Measurements from ENCODE around the gene PRSS38. TPM values are rescaled to one million over a fixed set of nuclear protein-coding genes. Genes with fewer than 3 reads are reported as not detected.

The PRSS38 gene
- total RNA-seq, 1 experiment from 2014 or later, result not detected

DNA sequence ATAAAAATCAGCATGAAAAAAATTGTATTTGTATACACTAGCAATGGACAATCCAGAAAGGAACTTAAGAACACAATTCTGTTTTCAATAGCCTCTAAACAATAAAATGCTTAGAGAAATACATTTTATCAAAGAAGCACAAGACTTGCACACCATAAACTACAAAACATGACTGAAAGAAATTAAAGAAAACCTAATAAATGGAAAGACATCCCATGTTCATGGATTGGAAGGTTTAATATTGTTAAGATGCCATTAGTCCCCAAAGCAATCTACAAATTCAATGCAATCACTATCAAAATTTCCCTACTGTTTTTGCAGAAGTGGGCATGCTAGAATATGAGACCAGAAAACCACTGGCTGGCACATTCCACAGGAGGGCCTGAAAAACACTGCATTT is 49.4 kb downstream of the PRSS38 start:
- H3K4me1 ChIP-seq (ENCODE audit: control insufficient read depth, insufficient read depth, low read length), result no peaks in the 10 kb centered on the region
- ChIA-PET POLR2A (no interaction called here), CTCF (no interaction called here)
- no peaks in the 10 kb centered on the region for H3K9me3 ChIP-seq (ENCODE audit: control insufficient read depth, insufficient read depth, low read depth, low read length)
- TF ChIP-seq TCF7L2 (IDR thresholded peaks at IDR 0.05; ENCODE audit: low read depth, low read length), result no peak
- no peak for TF ChIP-seq SIN3A (IDR thresholded peaks at IDR 0.05; ENCODE audit: borderline replicate concordance, insufficient read depth, low read depth, low read length)
- TF ChIP-seq, protein P1, sequence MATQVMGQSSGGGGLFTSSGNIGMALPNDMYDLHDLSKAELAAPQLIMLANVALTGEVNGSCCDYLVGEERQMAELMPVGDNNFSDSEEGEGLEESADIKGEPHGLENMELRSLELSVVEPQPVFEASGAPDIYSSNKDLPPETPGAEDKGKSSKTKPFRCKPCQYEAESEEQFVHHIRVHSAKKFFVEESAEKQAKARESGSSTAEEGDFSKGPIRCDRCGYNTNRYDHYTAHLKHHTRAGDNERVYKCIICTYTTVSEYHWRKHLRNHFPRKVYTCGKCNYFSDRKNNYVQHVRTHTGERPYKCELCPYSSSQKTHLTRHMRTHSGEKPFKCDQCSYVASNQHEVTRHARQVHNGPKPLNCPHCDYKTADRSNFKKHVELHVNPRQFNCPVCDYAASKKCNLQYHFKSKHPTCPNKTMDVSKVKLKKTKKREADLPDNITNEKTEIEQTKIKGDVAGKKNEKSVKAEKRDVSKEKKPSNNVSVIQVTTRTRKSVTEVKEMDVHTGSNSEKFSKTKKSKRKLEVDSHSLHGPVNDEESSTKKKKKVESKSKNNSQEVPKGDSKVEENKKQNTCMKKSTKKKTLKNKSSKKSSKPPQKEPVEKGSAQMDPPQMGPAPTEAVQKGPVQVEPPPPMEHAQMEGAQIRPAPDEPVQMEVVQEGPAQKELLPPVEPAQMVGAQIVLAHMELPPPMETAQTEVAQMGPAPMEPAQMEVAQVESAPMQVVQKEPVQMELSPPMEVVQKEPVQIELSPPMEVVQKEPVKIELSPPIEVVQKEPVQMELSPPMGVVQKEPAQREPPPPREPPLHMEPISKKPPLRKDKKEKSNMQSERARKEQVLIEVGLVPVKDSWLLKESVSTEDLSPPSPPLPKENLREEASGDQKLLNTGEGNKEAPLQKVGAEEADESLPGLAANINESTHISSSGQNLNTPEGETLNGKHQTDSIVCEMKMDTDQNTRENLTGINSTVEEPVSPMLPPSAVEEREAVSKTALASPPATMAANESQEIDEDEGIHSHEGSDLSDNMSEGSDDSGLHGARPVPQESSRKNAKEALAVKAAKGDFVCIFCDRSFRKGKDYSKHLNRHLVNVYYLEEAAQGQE (IDR thresholded peaks at IDR 0.05; ENCODE audit: insufficient read depth in 1 of 2, low read depth in 2 of 2, low read length in 1 of 2), result no peak
- TF ChIP-seq, protein P2, sequence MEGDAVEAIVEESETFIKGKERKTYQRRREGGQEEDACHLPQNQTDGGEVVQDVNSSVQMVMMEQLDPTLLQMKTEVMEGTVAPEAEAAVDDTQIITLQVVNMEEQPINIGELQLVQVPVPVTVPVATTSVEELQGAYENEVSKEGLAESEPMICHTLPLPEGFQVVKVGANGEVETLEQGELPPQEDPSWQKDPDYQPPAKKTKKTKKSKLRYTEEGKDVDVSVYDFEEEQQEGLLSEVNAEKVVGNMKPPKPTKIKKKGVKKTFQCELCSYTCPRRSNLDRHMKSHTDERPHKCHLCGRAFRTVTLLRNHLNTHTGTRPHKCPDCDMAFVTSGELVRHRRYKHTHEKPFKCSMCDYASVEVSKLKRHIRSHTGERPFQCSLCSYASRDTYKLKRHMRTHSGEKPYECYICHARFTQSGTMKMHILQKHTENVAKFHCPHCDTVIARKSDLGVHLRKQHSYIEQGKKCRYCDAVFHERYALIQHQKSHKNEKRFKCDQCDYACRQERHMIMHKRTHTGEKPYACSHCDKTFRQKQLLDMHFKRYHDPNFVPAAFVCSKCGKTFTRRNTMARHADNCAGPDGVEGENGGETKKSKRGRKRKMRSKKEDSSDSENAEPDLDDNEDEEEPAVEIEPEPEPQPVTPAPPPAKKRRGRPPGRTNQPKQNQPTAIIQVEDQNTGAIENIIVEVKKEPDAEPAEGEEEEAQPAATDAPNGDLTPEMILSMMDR (IDR thresholded peaks at IDR 0.05), result no peak
- TF ChIP-seq POLR2AphosphoS5 (IDR thresholded peaks at IDR 0.05; ENCODE audit: low read depth, low read length), result no peak
- no peak for ATAC-seq
- peaks cover 2% of the 10 kb centered on the region; the same call in 1 of the 2 replicates for H3K27me3 ChIP-seq (ENCODE audit: control insufficient read depth, insufficient read depth, low read length)
- intact Hi-C loops (cut with micrococcal nuclease; ENCODE audit: unreplicated experiment), result no loop called here
- no peak overlapping the region for H3K27ac ChIP-seq (ENCODE audit: low read length)
- no peak overlapping the region for H3K4me3 ChIP-seq (ENCODE audit: low read depth in 2 of 2, low read length in 2 of 2)
- no peaks in the 10 kb centered on the region for H3K36me3 ChIP-seq (ENCODE audit: control insufficient read depth, insufficient read depth, low read length)
- in situ Hi-C loops (cut with HindIII; ENCODE audit: low pct_unique_long_range_greater_than_20kb, low sequenced_read_pairs), result no loop called here
- no TSS peak for BruUV-seq (replicated peaks)
- DNase-seq (ENCODE audit: low read depth, low spot score), result no peak

DNA sequence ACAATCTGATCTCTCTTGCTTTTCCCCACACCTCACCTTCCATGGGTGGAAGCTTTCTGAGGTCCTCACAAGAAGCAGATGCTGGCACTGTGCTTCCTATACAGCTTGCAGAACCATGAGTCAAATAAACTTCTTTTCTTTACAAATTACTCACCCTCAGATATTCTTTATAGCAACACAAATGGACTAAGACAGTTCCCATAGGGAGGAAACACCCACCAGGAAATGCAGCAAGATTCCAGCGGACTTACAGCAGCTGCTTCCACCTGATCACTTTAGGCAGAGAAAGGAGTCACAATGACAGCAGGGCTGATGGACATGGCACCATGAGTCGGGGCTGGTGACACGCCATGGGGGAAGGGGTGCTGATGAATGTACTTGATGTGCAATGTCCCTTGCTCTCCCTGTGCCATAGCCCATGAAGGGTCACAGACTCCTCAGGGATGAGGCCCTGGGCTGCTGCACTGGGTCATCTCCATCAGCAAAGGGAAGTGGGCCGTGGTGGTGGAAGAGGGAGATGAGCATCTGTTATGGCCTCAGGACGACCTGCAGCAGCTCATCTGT is 53.9 kb downstream of the PRSS38 start:
- Histone ChIP-seq H3K4me3 (ENCODE audit: low read depth in 2 of 2, low read length in 2 of 2) (no peak overlapping the region), H3K9me3 (ENCODE audit: control insufficient read depth, insufficient read depth, low read depth, low read length) (no peaks in the 10 kb centered on the region), H3K27ac (ENCODE audit: low read length) (no peak overlapping the region), H3K4me1 (ENCODE audit: control insufficient read depth, insufficient read depth, low read length) (no peaks in the 10 kb centered on the region), H3K27me3 (ENCODE audit: control insufficient read depth, insufficient read depth, low read length) (no peaks in the 10 kb centered on the region), H3K36me3 (ENCODE audit: control insufficient read depth, insufficient read depth, low read length) (no peaks in the 10 kb centered on the region)
- no TSS peak for BruUV-seq (replicated peaks)
- no peak for DNase-seq (ENCODE audit: low read depth, low spot score)
- ChIA-PET CTCF (no interaction called here), POLR2A (interaction anchor here (0.6 kb wide), 1 partner anchor 7 kb away, joined by 5 read pairs; no protein-coding TSS in a partner anchor)
- ATAC-seq, result no peak
- intact Hi-C loops (cut with micrococcal nuclease; ENCODE audit: unreplicated experiment) (no loop called here), in situ Hi-C loops (cut with HindIII; ENCODE audit: low pct_unique_long_range_greater_than_20kb, low sequenced_read_pairs) (no loop called here)
- TF ChIP-seq TCF7L2 (IDR thresholded peaks at IDR 0.05; ENCODE audit: low read depth, low read length), result no peak
- TF ChIP-seq, protein P2 (IDR thresholded peaks at IDR 0.05), result no peak
- TF ChIP-seq, protein P1 (IDR thresholded peaks at IDR 0.05; ENCODE audit: insufficient read depth in 1 of 2, low read depth in 2 of 2, low read length in 1 of 2), result no peak
- no peak for TF ChIP-seq POLR2AphosphoS5 (IDR thresholded peaks at IDR 0.05; ENCODE audit: low read depth, low read length)
- TF ChIP-seq SIN3A (IDR thresholded peaks at IDR 0.05; ENCODE audit: borderline replicate concordance, insufficient read depth, low read depth, low read length), result no peak
